ENCODE results near the gene BTBD7. TPM values are rescaled to one million over a fixed set of nuclear protein-coding genes. Genes with fewer than 3 reads are reported as not detected.
"Not testable (repeated sequence)": the region's sequence is repeated elsewhere in the genome, so short reads cannot be mapped to it uniquely, and the experiment has no call there.

Gene BTBD7
- total RNA-seq, 4 donors from 2014 or later, result 10.0 to 16.9 (median 12.1) TPM

- DNase-seq (no peak), ATAC-seq (no peak)
- intact Hi-C loops (cut with DNase I; ENCODE audit: low total_unique reads), result no loop called here
- H3K27ac ChIP-seq, result no peak overlapping the region
- in situ Hi-C loops (cut with MboI; ENCODE audit: low sequenced_read_pairs in 4 of 4), result no loop called here
- TF ChIP-seq POLR2A (IDR thresholded peaks at IDR 0.05) (no peak), CTCF (IDR thresholded peaks at IDR 0.05 in 4 of 5, conservative IDR thresholded peaks at IDR 0.05 in 1 of 5) (no peak)
- no peaks in the 10 kb centered on the region for H3K27me3 ChIP-seq
- no peaks in the 10 kb centered on the region for H3K9me3 ChIP-seq
- H3K4me1 ChIP-seq, result no peaks in the 10 kb centered on the region
- H3K36me3 ChIP-seq, result no peaks in the 10 kb centered on the region
- no peak overlapping the region for H3K4me3 ChIP-seq
Observed at GRCh38 chr14:93234798-93235197, 98.0 kb downstream of the BTBD7 start.

GRCh38 chr14:93233078-93233477 is 99.8 kb downstream of the BTBD7 start:
- H3K27ac ChIP-seq; H3K4me3 ChIP-seq; ATAC-seq; H3K36me3 ChIP-seq; H3K9me3 ChIP-seq; DNase-seq; H3K27me3 ChIP-seq; H3K4me1 ChIP-seq; intact Hi-C loops (cut with DNase I; ENCODE audit: low total_unique reads); in situ Hi-C loops (cut with MboI; ENCODE audit: low sequenced_read_pairs in 4 of 4): not testable (repeated sequence)

GRCh38 chr14:93232159-93232558 is 100.7 kb downstream of the BTBD7 start:
- no peak overlapping the region for H3K4me3 ChIP-seq
- in situ Hi-C loops (cut with MboI; ENCODE audit: low sequenced_read_pairs in 4 of 4) (no loop called here), intact Hi-C loops (cut with DNase I; ENCODE audit: low total_unique reads) (no loop called here)
- ATAC-seq, result no peak
- H3K27me3 ChIP-seq, result no peaks in the 10 kb centered on the region
- peaks cover 0 to 17% of the 10 kb centered on the region in 2 donors for H3K36me3 ChIP-seq
- no peak for TF ChIP-seq CTCF (IDR thresholded peaks at IDR 0.05 in 4 of 5, conservative IDR thresholded peaks at IDR 0.05 in 1 of 5)
- no peak for TF ChIP-seq POLR2A (IDR thresholded peaks at IDR 0.05)
- H3K27ac ChIP-seq, result no peak overlapping the region
- H3K9me3 ChIP-seq, result no peaks in the 10 kb centered on the region
- no peak for DNase-seq
- no peaks in the 10 kb centered on the region for H3K4me1 ChIP-seq

GRCh38 chr14:93231129-93231979 is 101.5 kb downstream of the BTBD7 start:
- in situ Hi-C loops (cut with MboI; ENCODE audit: low sequenced_read_pairs in 4 of 4) (no loop called here), intact Hi-C loops (cut with DNase I; ENCODE audit: low total_unique reads) (no loop called here)
- no peak for ATAC-seq
- Histone ChIP-seq H3K4me1 (no peaks in the 10 kb centered on the region), H3K9me3 (no peaks in the 10 kb centered on the region), H3K4me3 (peak overlapping the region; percentile 37 to 61 (median 39)), H3K27ac (no peak overlapping the region), H3K27me3 (no peaks in the 10 kb centered on the region), H3K36me3 (peaks cover 0 to 25% of the 10 kb centered on the region in 2 donors)
- TF ChIP-seq CTCF (IDR thresholded peaks at IDR 0.05 in 4 of 5, conservative IDR thresholded peaks at IDR 0.05 in 1 of 5) (no peak), POLR2A (IDR thresholded peaks at IDR 0.05) (no peak)
- DNase-seq, result no peak

- no peak overlapping the region for H3K4me3 ChIP-seq
Observed at GRCh38 chr14:93230539-93230938, 102.3 kb downstream of the BTBD7 start.

More at GRCh38 chr14:93230539-93230938, 102.3 kb downstream of the BTBD7 start:
- intact Hi-C loops (cut with DNase I; ENCODE audit: low total_unique reads) (no loop called here), in situ Hi-C loops (cut with MboI; ENCODE audit: low sequenced_read_pairs in 4 of 4) (no loop called here)
- H3K27ac ChIP-seq, result no peak overlapping the region
- no peak for ATAC-seq
- TF ChIP-seq POLR2A (IDR thresholded peaks at IDR 0.05), result no peak
- TF ChIP-seq CTCF (IDR thresholded peaks at IDR 0.05 in 4 of 5, conservative IDR thresholded peaks at IDR 0.05 in 1 of 5), result no peak
- no peaks in the 10 kb centered on the region for H3K27me3 ChIP-seq
- no peak for DNase-seq
- H3K9me3 ChIP-seq, result no peaks in the 10 kb centered on the region
- peaks cover 0 to 34% of the 10 kb centered on the region in 2 donors for H3K36me3 ChIP-seq
- no peaks in the 10 kb centered on the region for H3K4me1 ChIP-seq

All from gastrocnemius medialis (tissue), 4 donors.